ENCODE data around the gene VIPR2. TPM values are rescaled to one million over a fixed set of nuclear protein-coding genes. Genes with fewer than 3 reads are reported as not detected.
"Not testable (repeated sequence)": the region's sequence is repeated elsewhere in the genome, so short reads cannot be mapped to it uniquely, and the experiment has no call there.

The VIPR2 gene
- total RNA-seq, 1 experiment from 2014 or later, result not detected

GRCh38 chr7:159094023-159094740, 50.5 kb downstream of the VIPR2 start:
- no peak for DNase-seq (ENCODE audit: low read depth)

GRCh38 chr7:159093351-159093971, 51.2 kb downstream of the VIPR2 start:
- DNase-seq (ENCODE audit: low read depth), result no peak

GRCh38 chr7:159092701-159093121, 52.0 kb downstream of the VIPR2 start:
- DNase-seq (ENCODE audit: low read depth), result no peak

- DNase-seq (ENCODE audit: low read depth), result no peak
Observed at GRCh38 chr7:159091480-159092475, 52.9 kb downstream of the VIPR2 start.

- DNase-seq (ENCODE audit: low read depth), result no peak
Observed at GRCh38 chr7:159091041-159091440, 53.6 kb downstream of the VIPR2 start.

- no peak for DNase-seq (ENCODE audit: low read depth)
Observed at GRCh38 chr7:159088016-159088865, 56.4 kb downstream of the VIPR2 start.

GRCh38 chr7:159086301-159086925, 58.3 kb downstream of the VIPR2 start:
- DNase-seq (ENCODE audit: low read depth), result no peak

- DNase-seq (ENCODE audit: low read depth), result no peak
Observed at GRCh38 chr7:159084069-159084801, 60.4 kb downstream of the VIPR2 start.

GRCh38 chr7:159083698-159084068, 61.0 kb downstream of the VIPR2 start:
- DNase-seq (ENCODE audit: low read depth), result no peak

- DNase-seq (ENCODE audit: low read depth), result no peak
Observed at GRCh38 chr7:159083001-159083697, 61.5 kb downstream of the VIPR2 start.

GRCh38 chr7:159082075-159082474, 62.6 kb downstream of the VIPR2 start:
- not testable (repeated sequence) for DNase-seq (ENCODE audit: low read depth)

GRCh38 chr7:159078911-159079270, 65.8 kb downstream of the VIPR2 start:
- no peak for DNase-seq (ENCODE audit: low read depth)

- no peak for DNase-seq (ENCODE audit: low read depth)
Observed at GRCh38 chr7:159078193-159078910, 66.3 kb downstream of the VIPR2 start.

GRCh38 chr7:159076333-159076732, 68.3 kb downstream of the VIPR2 start:
- DNase-seq (ENCODE audit: low read depth), result no peak

GRCh38 chr7:159075563-159076238, 69.0 kb downstream of the VIPR2 start:
- no peak for DNase-seq (ENCODE audit: low read depth)

GRCh38 chr7:159071260-159071659, 73.4 kb downstream of the VIPR2 start:
- DNase-seq (ENCODE audit: low read depth), result no peak

- no peak for DNase-seq (ENCODE audit: low read depth)
Observed at GRCh38 chr7:159070431-159071148, 74.1 kb downstream of the VIPR2 start.

All from LHCN-M2 (cell line).